Trophoblast cell (in vitro differentiated cells and primary cell): ENCODE measurements around the gene MTMR2.

ENCODE experiments used
- DNase-seq, 2 donors: peaks; one replicate each; pipeline ENCODE4 v3.0.0-alpha.2; 2016
- H2AFZ ChIP-seq: 2 replicates; pipeline ENCODE4 v1.6.1; 2013; ENCODE audit warnings: low read length, moderate library complexity, mild to moderate bottlenecking; ENCODE audit not compliant: insufficient read depth, poor library complexity
- H2AK5ac ChIP-seq: 2 replicates; pipeline ENCODE4 v1.6.1; 2013; ENCODE audit warnings: mild to moderate bottlenecking, low read length
- H2BK120ac ChIP-seq: 2 replicates; pipeline ENCODE4 v1.6.1; 2013; ENCODE audit warnings: low read length, mild to moderate bottlenecking, moderate library complexity; ENCODE audit not compliant: insufficient read depth, poor library complexity
- H2BK12ac ChIP-seq: 2 replicates; pipeline ENCODE4 v1.6.1; 2013; ENCODE audit warnings: mild to moderate bottlenecking, low read length, moderate library complexity
- H2BK5ac ChIP-seq: 2 replicates; pipeline ENCODE4 v1.6.1; 2013; ENCODE audit warnings: low read length, low read depth, moderate library complexity, mild to moderate bottlenecking; ENCODE audit not compliant: poor library complexity
- H3K14ac ChIP-seq: 2 replicates; pipeline ENCODE4 v1.6.1; 2013; ENCODE audit warnings: mild to moderate bottlenecking, low read length
- H3K18ac ChIP-seq: 2 replicates; pipeline ENCODE4 v1.6.1; 2013; ENCODE audit warnings: mild to moderate bottlenecking, low read length
- H3K23ac ChIP-seq: 2 replicates; pipeline ENCODE4 v1.6.1; 2013; ENCODE audit warnings: low read length
- H3K27ac ChIP-seq: 2 replicates; pipeline ENCODE4 v1.5.1; 2013; ENCODE audit warnings: low read depth, mild to moderate bottlenecking, inconsistent platforms, low read length, moderate library complexity
- H3K27me3 ChIP-seq: 2 replicates; pipeline ENCODE4 v1.6.1; 2013; ENCODE audit warnings: inconsistent platforms, mild to moderate bottlenecking, low read length, moderate library complexity; ENCODE audit not compliant: insufficient read depth
- H3K36me3 ChIP-seq, 2 experiments: 1 replicate in 1 of 2; 2 replicates in 1 of 2; pipeline ENCODE4 v1.6.1; 2013; ENCODE audit warnings: low read length in 2 of 2, mild to moderate bottlenecking in 2 of 2, moderate library complexity in 1 of 2; ENCODE audit not compliant: insufficient read depth in 2 of 2, control insufficient read depth in 1 of 2
- H3K4ac ChIP-seq: 2 replicates; pipeline ENCODE4 v1.6.1; 2013; ENCODE audit warnings: low read depth, mild to moderate bottlenecking, low read length, moderate library complexity
- H3K4me1 ChIP-seq, 2 experiments: 1 replicate in 1 of 2; 2 replicates in 1 of 2; pipeline ENCODE4 v1.6.1; 2013; ENCODE audit warnings: low read length in 2 of 2, mild to moderate bottlenecking in 2 of 2, moderate library complexity in 1 of 2; ENCODE audit not compliant: insufficient read depth in 2 of 2, control insufficient read depth in 1 of 2
- H3K4me2 ChIP-seq: 2 replicates; pipeline ENCODE4 v1.6.1; 2013; ENCODE audit warnings: inconsistent platforms, mild to moderate bottlenecking, low read length, moderate library complexity
- H3K4me3 ChIP-seq: 2 replicates; pipeline ENCODE4 v1.5.1; 2013; ENCODE audit warnings: mild to moderate bottlenecking, low read depth, low read length, inconsistent platforms
- H3K79me1 ChIP-seq: one replicate; pipeline ENCODE4 v1.6.1; 2013; ENCODE audit warnings: low read length
- H3K79me2 ChIP-seq: 2 replicates; pipeline ENCODE4 v1.6.1; 2013; ENCODE audit warnings: low read length, mild to moderate bottlenecking; ENCODE audit not compliant: control insufficient read depth, insufficient read depth, poor library complexity
- H3K9ac ChIP-seq: 2 replicates; pipeline ENCODE4 v1.6.1; 2013; ENCODE audit warnings: mild to moderate bottlenecking, low read length
- H3K9me3 ChIP-seq: 2 replicates; pipeline ENCODE4 v1.6.1; 2013; ENCODE audit warnings: low read depth, mild to moderate bottlenecking, control low read depth, inconsistent platforms, low read length; ENCODE audit not compliant: insufficient read depth
- H4K12ac ChIP-seq: 2 replicates; pipeline ENCODE4 v1.6.1; 2013; ENCODE audit warnings: low read depth, mild to moderate bottlenecking, low read length, moderate library complexity
- H4K8ac ChIP-seq: 2 replicates; pipeline ENCODE4 v1.6.1; 2013; ENCODE audit warnings: low read depth, mild to moderate bottlenecking, low read length, moderate library complexity
- H4K91ac ChIP-seq: one replicate; pipeline ENCODE4 v1.6.1; 2013; ENCODE audit warnings: low read depth, mild to moderate bottlenecking, low read length, moderate library complexity
- WGBS: extraction: QIAGEN DNeasy Blood & Tissue Kit; methylation state at CpG from one replicate; pipeline ENCODE4 v1.1.7; 2013; ENCODE audit warnings: missing lambda C conversion rate; ENCODE audit not compliant: insufficient read length, insufficient coverage; ENCODE audit errors: extremely low coverage; 5-methylcytosine and 5-hydroxymethylcytosine counted together

Gene MTMR2

GRCh38 chr11:95853862-95854261 is 70.0 kb downstream of the MTMR2 start:
- no peaks in the 10 kb centered on the region for H3K79me1 ChIP-seq
- H3K14ac ChIP-seq, result no peak overlapping the region
- H2AK5ac ChIP-seq, result no peak overlapping the region
- no peak overlapping the region for H3K18ac ChIP-seq
- no peak overlapping the region for H2BK12ac ChIP-seq
- H3K4me1 ChIP-seq, result no peaks in the 10 kb centered on the region
- no peak overlapping the region for H4K91ac ChIP-seq
- H3K27ac ChIP-seq, result no peak overlapping the region
- WGBS, result no CpG with 5 or more reads among the region's 2 CpGs
- no peaks in the 10 kb centered on the region for H3K79me2 ChIP-seq
- no peak overlapping the region for H3K4me3 ChIP-seq
- no peak overlapping the region for H4K8ac ChIP-seq
- no peaks in the 10 kb centered on the region for H3K27me3 ChIP-seq
- H2BK120ac ChIP-seq, result no peak overlapping the region
- H3K9ac ChIP-seq, result no peak overlapping the region
- no peak overlapping the region for H2BK5ac ChIP-seq
- H3K4ac ChIP-seq, result no peak overlapping the region
- H2AFZ ChIP-seq, result no peak overlapping the region
- H4K12ac ChIP-seq, result no peak overlapping the region
- H3K23ac ChIP-seq, result no peak overlapping the region
- peaks cover 5 to 6% of the 10 kb centered on the region in 2 experiments for H3K36me3 ChIP-seq
- no peaks in the 10 kb centered on the region for H3K9me3 ChIP-seq
- DNase-seq, result peak in 1 of 2 donors; percentile 60
- H3K4me2 ChIP-seq, result no peak overlapping the region

DNA sequence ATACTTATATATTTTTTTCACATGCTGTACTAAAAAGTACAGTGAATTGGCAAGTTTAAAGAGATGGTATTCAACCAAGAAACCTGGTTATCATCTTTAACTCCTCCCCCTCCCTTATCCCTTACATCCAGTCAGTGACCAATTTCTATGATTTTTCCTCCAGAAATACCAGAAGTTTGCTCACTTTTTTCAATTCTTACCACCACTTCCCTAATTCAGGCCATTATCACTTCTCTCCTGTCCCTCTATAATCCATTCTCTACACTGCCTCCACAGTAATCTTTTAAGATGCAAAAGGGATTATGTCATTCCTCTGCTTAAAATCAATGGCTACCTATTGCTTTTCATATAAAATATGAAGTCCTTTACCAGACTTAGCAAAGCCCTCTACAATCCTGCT is 70.8 kb downstream of the MTMR2 start:
- H2BK12ac ChIP-seq, result no peak overlapping the region
- no peak overlapping the region for H3K18ac ChIP-seq
- no peak overlapping the region for H4K12ac ChIP-seq
- no peak overlapping the region for H3K4me2 ChIP-seq
- H3K9ac ChIP-seq, result no peak overlapping the region
- H3K4ac ChIP-seq, result no peak overlapping the region
- no peaks in the 10 kb centered on the region for H3K79me2 ChIP-seq
- no peak overlapping the region for H2BK5ac ChIP-seq
- no peak overlapping the region for H3K14ac ChIP-seq
- no peak overlapping the region for H2AFZ ChIP-seq
- H4K8ac ChIP-seq, result no peak overlapping the region
- no peaks in the 10 kb centered on the region for H3K79me1 ChIP-seq
- H3K4me3 ChIP-seq, result no peak overlapping the region
- H3K36me3 ChIP-seq, result peaks cover 5 to 6% of the 10 kb centered on the region in 2 experiments
- DNase-seq, result no peak
- no peak overlapping the region for H3K27ac ChIP-seq
- no peaks in the 10 kb centered on the region for H3K27me3 ChIP-seq
- no peak overlapping the region for H4K91ac ChIP-seq
- no peak overlapping the region for H3K23ac ChIP-seq
- no peaks in the 10 kb centered on the region for H3K9me3 ChIP-seq
- H3K4me1 ChIP-seq, result no peaks in the 10 kb centered on the region
- H2AK5ac ChIP-seq, result no peak overlapping the region
- no peak overlapping the region for H2BK120ac ChIP-seq

DNA sequence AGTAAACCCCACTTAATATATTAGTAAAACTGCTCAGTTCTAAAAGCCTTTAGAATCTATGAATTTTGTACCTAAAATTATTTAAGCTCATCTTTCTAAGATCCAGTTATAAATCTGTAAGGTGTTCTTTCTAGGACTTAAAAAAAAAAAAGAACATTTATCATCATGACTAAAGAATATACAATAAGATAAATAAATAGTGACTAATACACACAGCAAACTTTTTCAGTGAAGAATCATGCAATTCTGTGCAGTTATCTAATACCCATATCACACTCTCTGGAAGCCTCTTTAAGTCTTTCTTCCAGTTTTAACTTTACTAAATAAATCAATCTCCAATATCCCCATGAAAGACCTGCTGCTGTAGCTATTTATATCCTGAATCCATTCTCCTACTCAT is 73.8 kb downstream of the MTMR2 start:
- Histone ChIP-seq H2BK12ac (no peak overlapping the region), H2BK120ac (no peak overlapping the region), H3K79me2 (no peaks in the 10 kb centered on the region), H3K27ac (no peak overlapping the region), H4K12ac (no peak overlapping the region), H2AFZ (no peak overlapping the region), H2AK5ac (no peak overlapping the region), H3K23ac (no peak overlapping the region), H3K9ac (no peak overlapping the region), H4K8ac (no peak overlapping the region), H3K36me3 (peaks cover 3 to 6% of the 10 kb centered on the region in 2 experiments), H3K4me1 (no peaks in the 10 kb centered on the region), H3K9me3 (no peaks in the 10 kb centered on the region), H3K4me3 (no peak overlapping the region), H3K79me1 (no peaks in the 10 kb centered on the region), H3K4me2 (no peak overlapping the region), H2BK5ac (no peak overlapping the region), H3K4ac (no peak overlapping the region), H3K14ac (no peak overlapping the region), H4K91ac (no peak overlapping the region), H3K18ac (no peak overlapping the region), H3K27me3 (no peaks in the 10 kb centered on the region)
- no peak for DNase-seq

DNA sequence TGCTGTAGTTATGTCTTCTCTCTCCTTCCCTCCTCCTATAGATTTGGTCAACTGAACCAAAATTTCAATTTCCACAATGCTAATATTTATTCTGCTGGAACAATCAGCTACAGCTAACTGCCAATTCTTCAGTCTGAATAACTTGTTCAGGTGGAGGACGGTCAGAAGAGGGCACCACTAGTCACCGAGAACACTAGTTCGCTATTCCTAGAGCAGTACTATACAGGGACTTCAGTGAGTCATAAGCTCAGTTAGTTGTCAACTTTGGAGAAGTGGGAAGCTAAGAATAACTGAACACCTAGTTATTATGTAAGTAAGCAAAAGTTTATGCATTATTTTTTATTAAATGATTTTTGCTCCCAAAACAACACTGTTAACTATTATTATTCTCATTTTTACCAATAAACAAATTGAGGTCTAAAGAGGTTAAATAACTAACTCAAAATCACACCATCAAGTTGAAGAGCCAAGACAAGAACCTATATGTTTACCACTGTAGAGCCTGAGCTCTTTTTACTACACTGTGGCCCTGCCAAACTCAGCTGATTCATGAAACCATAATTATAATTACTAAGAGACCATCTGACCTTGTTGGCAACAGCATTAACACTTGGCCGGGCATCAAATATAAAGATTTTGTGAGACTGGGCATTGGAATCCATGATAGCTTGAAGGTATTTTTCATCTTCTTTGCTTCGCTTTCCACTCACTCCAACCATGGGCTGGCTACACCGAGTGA is 74.7 kb downstream of the MTMR2 start:
- Histone ChIP-seq H3K4ac (no peak overlapping the region), H2AK5ac (no peak overlapping the region), H3K4me3 (no peak overlapping the region), H2BK5ac (no peak overlapping the region), H3K14ac (no peak overlapping the region), H3K27ac (no peak overlapping the region), H3K9ac (no peak overlapping the region), H3K23ac (no peak overlapping the region), H4K12ac (no peak overlapping the region), H2BK120ac (no peak overlapping the region), H2AFZ (no peak overlapping the region), H3K18ac (no peak overlapping the region), H4K8ac (no peak overlapping the region), H3K27me3 (no peaks in the 10 kb centered on the region), H3K36me3 (peaks cover 1 to 7% of the 10 kb centered on the region in 2 experiments), H4K91ac (no peak overlapping the region), H3K79me1 (no peaks in the 10 kb centered on the region), H2BK12ac (no peak overlapping the region), H3K79me2 (no peaks in the 10 kb centered on the region), H3K4me1 (no peaks in the 10 kb centered on the region), H3K4me2 (no peak overlapping the region), H3K9me3 (no peaks in the 10 kb centered on the region)
- no CpG with 5 or more reads among the region's 6 CpGs for WGBS
- peak; percentile 35 to 65 for DNase-seq
